ENCODE data around the gene OR2AE1.
"Not testable (repeated sequence)": the region's sequence is repeated elsewhere in the genome, so short reads cannot be mapped to it uniquely, and the experiment has no call there.

Gene OR2AE1

GRCh38 chr7:99876933-99877332, at the start of gene OR2AE1:
OR2AE1 (minus strand) TSS chr7:99877033; CDS start chr7:99877033, 0 bp downstream.
- DNase-seq = no peak

- DNase-seq = no peak
These were observed 49.5 kb upstream of the OR2AE1 start for GRCh38 chr7:99926321-99926720.

GRCh38 chr7:99923200-99923599, 46.4 kb upstream of the OR2AE1 start:
- no peak for DNase-seq

- no peak for DNase-seq
These were observed 43.3 kb upstream of the OR2AE1 start for GRCh38 chr7:99920149-99920548.

- DNase-seq = no peak
These were observed 42.9 kb upstream of the OR2AE1 start for GRCh38 chr7:99919814-99920112.

GRCh38 chr7:99918959-99919813, 42.4 kb upstream of the OR2AE1 start, which contains the start of gene TRIM4:
TRIM4 (minus strand) TSS chr7:99919530; CDS start chr7:99919401, 129 bp downstream.
- DNase-seq = peak; percentile 95

- no peak for DNase-seq
These were observed 34.1 kb upstream of the OR2AE1 start for GRCh38 chr7:99910976-99911375.

GRCh38 chr7:99901581-99901980, 24.7 kb upstream of the OR2AE1 start:
- DNase-seq = no peak

- DNase-seq = no peak
These were observed 23.1 kb upstream of the OR2AE1 start for GRCh38 chr7:99899830-99900519.

GRCh38 chr7:99898836-99899235, 22.0 kb upstream of the OR2AE1 start:
- DNase-seq = no peak

- DNase-seq = no peak
These were observed 21.2 kb upstream of the OR2AE1 start for GRCh38 chr7:99898023-99898357.

GRCh38 chr7:99897322-99898022, 20.6 kb upstream of the OR2AE1 start:
- DNase-seq = no peak

- DNase-seq = no peak
These were observed 17.9 kb upstream of the OR2AE1 start for GRCh38 chr7:99894738-99895137.

GRCh38 chr7:99893280-99893679, 16.4 kb upstream of the OR2AE1 start:
- no peak for DNase-seq

GRCh38 chr7:99890348-99890747, 13.5 kb upstream of the OR2AE1 start:
- DNase-seq = not testable (repeated sequence)

- not testable (repeated sequence) for DNase-seq
These were observed 11.5 kb upstream of the OR2AE1 start for GRCh38 chr7:99888366-99888765.

- no peak for DNase-seq
These were observed 4.5 kb upstream of the OR2AE1 start for GRCh38 chr7:99881370-99881769.

- DNase-seq = no peak
These were observed 342 bp downstream of the OR2AE1 start for GRCh38 chr7:99876491-99876890.

GRCh38 chr7:99868246-99868645, 8.6 kb downstream of the OR2AE1 start:
- no peak for DNase-seq

GRCh38 chr7:99867477-99867876, 9.4 kb downstream of the OR2AE1 start:
- not testable (repeated sequence) for DNase-seq

GRCh38 chr7:99863847-99864440, 12.9 kb downstream of the OR2AE1 start:
- DNase-seq = no peak

GRCh38 chr7:99860281-99861127, 16.3 kb downstream of the OR2AE1 start:
- DNase-seq = peak; percentile 75
